GM12891 (cell line): ENCODE data around the gene GCA.

ENCODE experiments used
- DNase-seq: peaks from one replicate; pipeline ENCODE4 v3.0.0; 2011; ENCODE audit warnings: low spot score; ENCODE audit not compliant: insufficient read length
- FAIRE-seq: peaks from 2 replicates; lab custom pipeline; 2011; peaks lifted over from hg19 to GRCh38; lab: Jason Lieb, UNC
- PAX5 ChIP-seq: IDR thresholded peaks from 2 replicates; pipeline ENCODE4 v1.6.1; 2011; ENCODE audit warnings: low read length, moderate library complexity, mild to moderate bottlenecking; ENCODE audit not compliant: insufficient read depth, severe bottlenecking
- POLR2A ChIP-seq: IDR thresholded peaks from 2 replicates; pipeline ENCODE4 v1.6.1; 2011; ENCODE audit warnings: low read depth, low read length, control low read depth
- POLR2AphosphoS5 ChIP-seq: IDR thresholded peaks from 2 replicates; pipeline ENCODE4 v1.6.1; 2011; ENCODE audit warnings: low read depth, low read length, control low read depth
- POU2F2 ChIP-seq: IDR thresholded peaks from 2 replicates; pipeline ENCODE4 v1.6.1; 2011; ENCODE audit warnings: low read depth, mild to moderate bottlenecking, control low read depth, low read length, moderate library complexity
- SPI1 ChIP-seq: IDR thresholded peaks from 2 replicates; pipeline ENCODE4 v1.6.1; 2011; ENCODE audit warnings: low read depth, low read length, control low read depth
- TAF1 ChIP-seq: IDR thresholded peaks from 2 replicates; pipeline ENCODE4 v1.6.1; 2011; ENCODE audit warnings: low read depth, low read length, control low read depth

Gene GCA

GRCh38 chr2:162370931-162371330, 27.0 kb downstream of the GCA start:
- FAIRE-seq (no peak), DNase-seq (no peak)
- TF ChIP-seq TAF1 (no peak), SPI1 (no peak), POLR2A (no peak), POLR2AphosphoS5 (no peak), PAX5 (no peak), POU2F2 (no peak)

- FAIRE-seq: no peak
- DNase-seq: no peak
- no peak for TF ChIP-seq PAX5
- TF ChIP-seq POU2F2: no peak
- no peak for TF ChIP-seq POLR2A
- TF ChIP-seq TAF1: no peak
- no peak for TF ChIP-seq POLR2AphosphoS5
- TF ChIP-seq SPI1: no peak
Measured at GRCh38 chr2:162372818-162373217, 28.9 kb downstream of the GCA start.

- DNase-seq: no peak
- TF ChIP-seq POU2F2 (no peak), SPI1 (peak; percentile 64)
- FAIRE-seq: no peak
Measured at GRCh38 chr2:162379719-162380580, 36.0 kb downstream of the GCA start.

- FAIRE-seq (no peak), DNase-seq (no peak)
- TF ChIP-seq SPI1 (no peak), POU2F2 (no peak), TAF1 (no peak), PAX5 (no peak), POLR2A (no peak), POLR2AphosphoS5 (no peak)
Measured at GRCh38 chr2:162381851-162382250, 37.9 kb downstream of the GCA start.

- FAIRE-seq: no peak
- DNase-seq: no peak
- TF ChIP-seq TAF1 (no peak), SPI1 (no peak), POLR2AphosphoS5 (no peak), POLR2A (no peak), POU2F2 (no peak), PAX5 (no peak)
Measured at GRCh38 chr2:162382278-162382677, 38.3 kb downstream of the GCA start.

GRCh38 chr2:162385536-162385935, 41.6 kb downstream of the GCA start:
- no peak for DNase-seq
- TF ChIP-seq POLR2A (no peak), SPI1 (no peak), POLR2AphosphoS5 (no peak), POU2F2 (no peak), PAX5 (no peak), TAF1 (no peak)
- FAIRE-seq: no peak

GRCh38 chr2:162390801-162391200, 46.9 kb downstream of the GCA start:
- TF ChIP-seq SPI1 (no peak), TAF1 (no peak), POLR2AphosphoS5 (no peak)
- no peak for FAIRE-seq
- DNase-seq: no peak

GRCh38 chr2:162400336-162400735, 56.4 kb downstream of the GCA start:
- no peak for TF ChIP-seq SPI1
- no peak for TF ChIP-seq POLR2A
- TF ChIP-seq TAF1: no peak
- TF ChIP-seq POLR2AphosphoS5: no peak
- TF ChIP-seq PAX5: no peak
- TF ChIP-seq POU2F2: no peak
- DNase-seq (no peak), FAIRE-seq (no peak)

- TF ChIP-seq SPI1 (no peak), POU2F2 (no peak), TAF1 (no peak), PAX5 (no peak), POLR2A (no peak), POLR2AphosphoS5 (no peak)
- no peak for DNase-seq
- FAIRE-seq: no peak
Measured at GRCh38 chr2:162401871-162402270, 57.9 kb downstream of the GCA start.

- DNase-seq (no peak), FAIRE-seq (no peak)
- TF ChIP-seq PAX5 (no peak), SPI1 (no peak), TAF1 (no peak), POLR2AphosphoS5 (no peak), POU2F2 (no peak), POLR2A (no peak)
Measured at GRCh38 chr2:162403884-162404283, 60.0 kb downstream of the GCA start.
